D721Med (cell line): ENCODE data around the gene NPIPB6.
"Not testable (repeated sequence)": the region's sequence is repeated elsewhere in the genome, so short reads cannot be mapped to it uniquely, and the experiment has no call there.

Experiments
- DNase-seq: peaks from one replicate; pipeline ENCODE4 v3.0.0; 2011; ENCODE audit warnings: low spot score; ENCODE audit not compliant: insufficient read length
- FAIRE-seq: peaks from 2 replicates; lab custom pipeline; 2011; peaks lifted over from hg19 to GRCh38; lab: Jason Lieb, UNC

The NPIPB6 gene

GRCh38 chr16:28363408-28363807 lies at the start of gene NPIPB6:
NPIPB6 (minus strand) TSS chr16:28363508; CDS start chr16:28362822, 686 bp downstream.
- not testable (repeated sequence) for DNase-seq, FAIRE-seq

DNA sequence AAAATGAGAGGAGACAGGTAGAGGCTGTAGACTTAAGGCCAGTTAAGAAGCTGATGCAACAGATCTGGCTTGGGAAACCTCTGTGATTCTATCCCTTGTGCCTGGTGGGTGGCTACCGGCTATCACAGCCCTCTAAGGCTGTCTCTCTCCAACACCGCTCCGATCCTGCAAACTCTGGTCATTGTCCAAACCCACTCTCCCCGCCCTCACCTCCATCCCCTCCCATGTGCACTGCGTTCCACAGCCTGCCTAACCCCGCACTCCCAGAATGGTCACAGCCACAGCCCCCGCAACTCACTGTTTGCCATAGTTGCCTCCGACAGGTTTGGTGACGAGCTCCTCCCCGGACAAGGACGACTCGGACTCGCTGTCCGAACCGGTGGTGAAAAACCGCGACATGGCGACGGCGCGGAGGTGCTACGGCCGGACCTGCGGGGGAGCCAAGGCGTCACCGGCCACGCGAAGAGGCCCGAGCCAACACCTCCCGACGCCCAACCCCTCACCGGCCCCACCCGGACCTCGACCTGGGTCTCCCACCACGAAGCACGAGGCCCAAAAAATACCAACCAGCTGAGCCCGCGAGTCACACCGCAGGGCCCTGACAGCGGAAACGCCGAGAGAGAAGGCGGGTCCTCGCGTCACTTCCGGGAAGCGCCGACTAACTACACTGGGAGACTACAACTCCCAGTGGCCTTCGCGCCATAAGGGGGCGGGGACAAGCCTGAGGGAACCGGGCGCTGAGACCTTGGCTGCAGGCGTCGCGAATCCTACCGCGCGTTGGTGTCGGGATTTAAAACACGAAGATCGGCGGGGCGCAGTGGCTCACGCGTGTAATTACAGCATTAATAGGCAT lies 40.1 kb upstream of the NPIPB6 start, which contains the start of gene EIF3CL:
TSS of gene EIF3CL (minus strand) at position 622 of the 853 bp plus-strand sequence. CDS start at position 399, 223 bp downstream.
- not testable (repeated sequence) for FAIRE-seq, DNase-seq

- not testable (repeated sequence) for DNase-seq, FAIRE-seq
Observed at GRCh38 chr16:28392054-28392453, 28.7 kb upstream of the NPIPB6 start.

GRCh38 chr16:28382177-28382867 lies 19.0 kb upstream of the NPIPB6 start:
- not testable (repeated sequence) for FAIRE-seq, DNase-seq

GRCh38 chr16:28377822-28378221 lies 14.5 kb upstream of the NPIPB6 start:
- not testable (repeated sequence) for DNase-seq, FAIRE-seq

DNA sequence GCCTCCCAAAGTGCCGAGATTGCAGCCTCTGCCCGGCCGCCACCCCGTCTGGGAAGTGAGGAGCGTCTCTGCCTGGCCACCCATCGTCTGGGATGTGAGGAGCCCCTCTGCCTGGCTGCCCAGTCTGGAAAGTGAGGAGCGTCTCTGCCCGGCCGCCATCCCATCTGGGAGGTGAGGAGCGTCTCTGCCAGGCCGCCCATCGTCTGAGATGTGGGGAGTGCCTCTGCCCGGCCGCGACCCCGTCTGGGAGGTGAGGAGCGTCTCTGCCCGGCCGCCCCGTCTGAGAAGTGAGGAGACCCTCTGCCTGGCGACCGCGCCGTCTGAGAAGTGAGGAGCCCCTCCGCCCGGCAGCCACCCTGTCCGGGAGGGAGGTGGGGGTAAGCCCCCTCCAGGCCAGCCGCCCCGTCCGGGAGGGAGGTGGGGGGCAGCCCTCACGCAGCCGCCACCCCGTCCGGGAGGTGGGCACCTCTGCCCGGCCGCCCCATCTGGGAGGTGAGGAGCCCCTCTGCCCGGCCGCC lies 13.9 kb upstream of the NPIPB6 start:
- DNase-seq, FAIRE-seq: not testable (repeated sequence)

- not testable (repeated sequence) for FAIRE-seq
Observed at GRCh38 chr16:28375115-28375514, 11.8 kb upstream of the NPIPB6 start.

DNA sequence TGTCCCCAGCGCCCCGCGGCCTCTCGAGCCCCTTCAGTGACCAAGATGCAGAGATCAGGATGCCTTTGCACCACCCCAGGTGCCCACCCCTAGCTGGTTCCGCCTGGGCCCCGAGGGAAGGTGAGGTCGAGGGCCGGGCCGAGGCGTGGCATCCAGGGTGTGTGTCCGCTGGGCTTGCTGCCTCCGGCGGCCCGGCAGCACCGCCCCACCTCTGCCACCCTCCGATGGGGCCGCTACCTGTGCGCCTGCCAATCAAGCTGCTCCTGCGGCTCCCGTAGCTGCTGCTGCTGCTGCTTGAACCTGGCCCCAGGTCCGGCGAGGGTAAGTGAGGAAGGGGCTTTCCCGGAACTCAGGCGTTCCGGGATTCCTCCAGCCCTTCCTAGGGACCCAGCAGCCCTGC lies 11.0 kb upstream of the NPIPB6 start:
- FAIRE-seq, DNase-seq: not testable (repeated sequence)

More at GRCh38 chr16:28375115-28375514, 11.8 kb upstream of the NPIPB6 start:
- not testable (repeated sequence) for DNase-seq

GRCh38 chr16:28367926-28368325 lies 4.6 kb upstream of the NPIPB6 start:
- FAIRE-seq, DNase-seq: not testable (repeated sequence)

DNA sequence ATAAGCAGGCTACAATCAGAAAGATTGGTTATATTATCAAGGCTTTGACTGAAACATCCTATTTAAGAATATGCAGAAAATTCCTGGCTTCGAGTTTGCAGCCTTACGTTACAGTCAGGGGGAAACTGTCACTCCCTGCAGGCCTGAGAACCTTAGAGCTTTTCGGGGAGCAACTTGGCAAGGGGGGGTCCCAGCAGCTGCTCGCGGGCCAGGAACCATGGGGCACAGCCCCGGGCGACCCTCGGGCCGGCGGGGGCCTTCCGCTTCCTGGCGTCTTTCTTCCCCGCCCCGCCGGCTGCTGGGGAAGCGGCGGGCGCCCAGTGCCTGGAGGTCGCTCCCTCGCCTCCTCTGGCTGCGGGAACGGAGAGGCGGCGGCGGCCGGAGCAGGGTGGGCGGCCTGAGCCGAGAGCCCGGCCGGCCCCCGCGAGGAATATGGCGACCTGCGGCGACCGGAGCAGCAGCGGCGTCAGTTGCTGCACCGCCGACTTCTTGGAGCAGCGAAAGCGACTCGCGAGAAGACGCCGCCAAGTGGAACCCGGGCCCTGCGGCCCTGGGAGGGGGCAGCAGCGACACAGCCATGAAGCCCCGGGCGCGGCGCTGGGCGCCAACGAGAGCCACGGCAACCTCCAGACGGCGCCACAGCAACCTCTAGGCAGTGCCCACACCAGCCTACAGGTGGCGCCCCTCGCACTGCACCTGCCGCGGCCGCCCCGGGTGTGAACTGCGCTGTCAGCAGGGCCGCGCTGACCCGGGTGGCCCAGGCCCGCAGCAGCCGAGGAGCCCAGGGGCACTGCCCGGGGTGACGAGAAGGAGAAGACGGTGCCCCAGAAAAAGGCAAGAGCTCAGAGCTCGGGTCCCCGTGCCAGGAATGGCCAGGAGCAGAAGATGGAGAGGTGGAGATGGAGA lies 1.2 kb upstream of the NPIPB6 start:
- DNase-seq, FAIRE-seq: not testable (repeated sequence)

- not testable (repeated sequence) for FAIRE-seq, DNase-seq
Observed at GRCh38 chr16:28362600-28362999, 708 bp downstream of the NPIPB6 start.

- DNase-seq, FAIRE-seq: not testable (repeated sequence)
Observed at GRCh38 chr16:28338230-28338629, 25.1 kb downstream of the NPIPB6 start.

- DNase-seq, FAIRE-seq: not testable (repeated sequence)
Observed at GRCh38 chr16:28336940-28337710, 26.2 kb downstream of the NPIPB6 start.

DNA sequence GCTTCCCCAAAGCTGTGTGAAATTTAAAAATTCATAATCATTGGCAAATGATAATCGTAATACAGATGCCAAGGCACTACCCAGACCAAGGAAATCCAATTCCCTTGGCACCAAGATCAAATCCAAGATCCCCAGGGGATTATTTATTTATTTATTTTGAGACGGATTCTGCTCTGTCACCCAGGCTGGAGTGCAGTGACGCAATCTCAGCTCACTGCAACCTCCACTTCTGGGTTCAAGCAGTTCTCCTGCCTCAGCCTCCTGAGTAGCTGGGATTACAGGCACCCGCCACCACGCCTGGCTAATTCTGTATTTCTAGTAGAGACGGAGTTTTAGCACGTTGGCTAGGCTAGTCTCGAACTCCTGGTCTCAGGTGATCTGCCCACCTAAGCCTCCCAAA lies 27.6 kb downstream of the NPIPB6 start:
- FAIRE-seq, DNase-seq: not testable (repeated sequence)

- not testable (repeated sequence) for FAIRE-seq, DNase-seq
Observed at GRCh38 chr16:28332632-28333031, 30.7 kb downstream of the NPIPB6 start.

DNA sequence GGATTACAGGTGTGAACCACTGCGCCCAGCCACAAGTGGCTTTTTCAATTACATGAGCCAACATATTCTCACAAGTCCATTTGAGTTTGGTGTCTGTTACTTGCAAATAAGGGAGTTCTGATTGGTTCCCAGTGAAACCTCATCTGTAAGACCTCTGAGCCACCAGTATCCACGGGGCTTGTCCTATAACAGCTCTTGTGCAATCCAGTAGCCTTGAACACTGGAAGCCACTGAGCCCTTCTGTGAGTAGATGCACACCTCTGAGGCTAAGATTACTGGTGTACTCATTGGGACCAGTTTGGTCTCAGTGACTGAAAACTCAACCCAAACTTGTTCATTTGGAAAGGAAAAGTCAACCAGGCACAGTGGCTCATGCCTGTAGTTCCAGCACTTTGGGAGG lies 32.3 kb downstream of the NPIPB6 start:
- DNase-seq, FAIRE-seq: not testable (repeated sequence)

GRCh38 chr16:28330232-28330631 lies 33.1 kb downstream of the NPIPB6 start:
- FAIRE-seq, DNase-seq: not testable (repeated sequence)
